Posterior cingulate gyrus (tissue), 11 donors: Measurements from ENCODE around the gene ROGDI.

Source experiments
- DNase-seq, 10 donors: peaks; one replicate each; pipeline versions ENCODE4 v3.0.0 to v3.0.0-alpha.2; 2020 to 2021; ENCODE audit warnings: mixed read lengths in 3 of 10
- intact Hi-C: fragments of 100-400 bp; cut with DNase I; formaldehyde crosslinking; loops from one replicate; pipeline ENCODE4 v1.15.1; 2023

Gene ROGDI, protein sequence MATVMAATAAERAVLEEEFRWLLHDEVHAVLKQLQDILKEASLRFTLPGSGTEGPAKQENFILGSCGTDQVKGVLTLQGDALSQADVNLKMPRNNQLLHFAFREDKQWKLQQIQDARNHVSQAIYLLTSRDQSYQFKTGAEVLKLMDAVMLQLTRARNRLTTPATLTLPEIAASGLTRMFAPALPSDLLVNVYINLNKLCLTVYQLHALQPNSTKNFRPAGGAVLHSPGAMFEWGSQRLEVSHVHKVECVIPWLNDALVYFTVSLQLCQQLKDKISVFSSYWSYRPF

DNA sequence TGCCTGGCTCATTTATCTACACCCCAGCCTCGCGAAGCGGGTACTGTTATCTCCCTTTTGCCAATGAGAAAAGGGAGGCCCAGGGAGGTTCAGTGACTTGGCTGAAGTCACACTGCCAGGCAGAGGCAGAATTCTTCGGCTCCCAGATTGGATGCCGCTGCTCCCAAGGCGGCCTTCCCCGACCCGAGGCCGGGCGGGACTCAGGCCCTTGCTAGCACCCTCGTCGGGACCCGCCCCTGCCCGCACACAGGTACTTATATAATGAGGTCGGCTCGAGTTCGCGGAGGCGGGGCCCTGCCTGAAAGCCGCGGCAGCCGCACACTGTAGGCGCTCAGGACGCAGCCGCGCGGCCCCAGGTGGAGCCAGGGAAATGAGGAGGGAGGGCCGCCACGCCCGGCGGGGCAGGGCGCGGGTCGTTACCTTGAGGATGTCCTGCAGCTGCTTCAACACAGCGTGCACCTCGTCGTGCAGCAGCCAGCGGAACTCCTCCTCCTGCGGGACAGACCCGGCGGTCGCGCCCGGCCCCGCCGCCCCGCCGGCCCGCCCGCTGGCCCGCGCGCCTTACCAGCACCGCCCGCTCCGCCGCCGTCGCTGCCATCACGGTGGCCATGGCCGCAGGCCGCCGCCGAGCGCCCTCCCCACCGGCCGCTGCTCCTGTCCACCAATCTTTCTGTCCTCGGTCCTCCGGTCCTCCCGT is at the start of gene ROGDI:
Gene ROGDI, minus strand, starts transcription at position 672 of the 697 bp plus-strand sequence. Its CDS starts 62 bp downstream, at position 610.
- peak; percentile 39 to 95 (median 73) for DNase-seq
- intact Hi-C loops = loop anchor here (1.0 to 5.0 kb wide), 4 partner anchors 45 to 155 kb away; partner anchors contain the start of genes ANKS3, DNAAF8, GLYR1 and NUDT16L1

DNA sequence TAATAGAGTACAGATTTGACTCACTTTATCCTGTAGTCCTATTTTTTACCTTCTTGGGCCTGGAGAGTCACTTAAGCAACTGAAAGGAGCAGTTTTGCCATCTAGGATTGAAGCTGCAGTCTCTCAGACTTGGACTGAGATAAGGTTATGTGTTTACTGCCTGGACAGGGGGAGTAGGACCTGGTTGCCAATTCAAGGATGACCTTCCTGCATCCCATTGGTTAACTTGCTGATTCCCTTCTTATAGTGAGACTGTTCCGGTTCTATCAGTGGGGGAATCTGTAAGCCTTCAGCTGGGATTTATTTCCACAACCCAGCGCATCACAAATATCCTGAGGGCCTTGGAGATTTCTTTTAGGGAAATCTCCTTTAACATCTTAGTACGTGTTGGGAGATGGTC is 47.8 kb upstream of the ROGDI start:
- DNase-seq = no peak
- intact Hi-C loops = no loop called here

DNA sequence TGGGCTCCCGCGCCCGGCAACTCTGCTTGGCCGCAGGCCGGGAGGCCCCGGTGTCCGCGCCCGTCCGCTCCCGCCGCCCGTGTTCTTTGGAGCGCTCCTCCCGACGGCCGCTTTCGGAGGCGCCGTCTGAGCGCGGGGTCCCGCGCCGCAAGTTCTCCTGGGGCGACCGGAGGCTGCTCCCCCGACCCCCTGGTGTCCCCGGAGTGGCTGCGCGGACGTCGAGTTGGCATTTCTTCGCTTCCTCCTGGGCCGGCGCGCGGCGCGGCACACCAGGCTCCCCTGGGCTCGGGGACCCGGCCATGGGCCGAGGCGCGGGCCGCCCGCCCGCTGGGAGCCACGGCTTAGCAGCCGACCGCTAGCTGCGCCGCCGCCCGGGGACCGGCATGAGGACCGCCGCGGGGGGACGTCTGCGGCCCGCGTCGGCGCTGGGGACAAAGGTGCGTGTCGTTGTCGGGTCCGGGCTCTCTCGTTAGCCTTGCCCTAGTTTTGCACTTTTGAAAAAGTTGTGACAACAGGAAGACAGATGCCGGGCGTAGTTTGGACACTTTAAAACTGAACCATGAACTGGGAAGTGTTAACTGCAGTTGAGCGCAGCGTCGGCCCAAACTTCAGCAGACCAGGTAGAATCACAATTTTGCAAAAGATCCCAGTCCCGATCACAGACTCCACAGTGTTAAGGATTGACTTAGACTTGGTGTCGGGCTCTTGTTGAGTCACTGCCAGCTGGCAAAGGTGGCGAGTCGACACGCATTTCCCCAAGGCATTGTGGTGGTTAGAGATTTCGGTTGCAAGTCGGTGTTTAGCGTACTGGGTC is 45.5 kb upstream of the ROGDI start:
- intact Hi-C loops = loop anchor here (2.0 to 10.0 kb wide), 5 partner anchors 45 to 187 kb away; partner anchors contain the start of genes NAGPA, NUDT16L1, ROGDI and SEC14L5
- peak in 2 of 10 donors; percentile 13 to 19 for DNase-seq

DNA sequence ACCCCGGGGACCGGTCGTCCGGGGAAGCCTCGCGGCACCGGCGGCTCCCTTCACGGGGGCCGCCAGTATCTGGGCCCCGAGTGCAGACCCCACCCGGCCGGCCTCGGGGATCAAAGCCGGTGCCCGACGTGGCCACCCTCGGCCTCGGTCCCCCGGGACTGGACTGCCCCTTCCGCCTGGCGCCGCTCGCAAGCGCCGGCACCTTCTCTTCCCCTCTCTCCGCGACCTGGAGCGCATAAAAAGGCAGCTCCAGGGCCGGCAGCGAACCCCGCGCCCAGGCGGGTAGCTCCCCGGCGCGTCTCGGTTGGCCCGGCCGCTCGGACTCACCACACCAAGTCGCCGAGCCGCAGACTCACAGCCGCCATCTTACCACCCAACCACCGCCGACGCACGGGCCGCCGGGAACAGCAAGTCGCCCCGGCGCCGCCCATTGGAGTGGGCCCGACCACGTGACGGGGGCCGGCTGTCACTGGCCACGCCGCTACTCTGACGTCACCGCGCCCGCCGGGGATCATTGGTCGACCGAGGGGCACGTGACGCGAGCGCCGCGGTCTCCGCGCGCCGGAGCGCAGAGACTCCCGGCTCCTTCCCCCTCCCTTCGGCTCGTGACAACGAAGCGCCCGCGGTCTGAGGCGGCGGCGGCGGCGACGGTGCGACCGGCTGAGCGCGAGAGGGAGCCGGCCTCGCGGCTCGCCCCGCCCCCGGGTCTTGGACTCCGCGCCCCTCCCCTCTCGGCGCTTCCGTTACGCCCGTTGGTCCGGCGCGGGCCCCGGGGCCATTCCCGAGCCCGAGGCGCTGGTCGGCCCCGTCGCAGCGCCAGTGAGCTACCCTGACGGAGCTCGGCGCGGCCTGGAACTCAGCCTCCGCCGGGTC is 44.7 kb upstream of the ROGDI start, which contains the start of the genes GLYR1 and UBN1:
Gene GLYR1, minus strand, starts transcription at position 388 of the 873 bp plus-strand sequence. Its CDS starts 23 bp downstream, at position 365.
Gene UBN1, plus strand, starts transcription at position 581 of the 873 bp plus-strand sequence. CDS start 5,437 bp downstream, outside the sequence.
- peak; percentile 98 to 100 (median 98) for DNase-seq
- intact Hi-C loops = loop anchor here (2.0 to 10.0 kb wide), 5 partner anchors 44 to 188 kb away; partner anchors contain the start of genes NAGPA, NUDT16L1, ROGDI and SEC14L5

DNA sequence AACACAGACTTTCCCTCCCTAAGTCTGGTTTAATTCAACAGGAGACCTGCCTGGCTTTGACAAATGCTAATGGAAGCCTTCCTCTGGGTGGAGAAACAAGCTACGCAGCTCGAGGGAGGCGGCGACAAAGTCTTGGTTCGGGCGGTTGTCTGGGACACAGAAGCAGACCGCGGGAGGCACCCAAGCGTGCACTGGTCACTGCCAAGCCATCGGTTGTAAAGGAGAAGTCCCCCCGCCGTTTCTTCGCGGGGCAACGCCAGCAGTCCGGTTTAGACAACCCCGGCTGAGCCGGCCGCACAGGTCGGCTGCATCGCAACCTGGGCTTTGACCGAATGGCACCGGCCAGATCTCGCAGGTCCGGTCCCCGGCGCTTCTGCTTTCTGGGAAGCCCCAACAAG is 44.1 kb upstream of the ROGDI start:
- intact Hi-C loops = loop anchor here (2.0 to 10.0 kb wide), 5 partner anchors 44 to 188 kb away; partner anchors contain the start of genes NAGPA, NUDT16L1, ROGDI and SEC14L5
- DNase-seq = peak; percentile 20 to 93 (median 55)

DNA sequence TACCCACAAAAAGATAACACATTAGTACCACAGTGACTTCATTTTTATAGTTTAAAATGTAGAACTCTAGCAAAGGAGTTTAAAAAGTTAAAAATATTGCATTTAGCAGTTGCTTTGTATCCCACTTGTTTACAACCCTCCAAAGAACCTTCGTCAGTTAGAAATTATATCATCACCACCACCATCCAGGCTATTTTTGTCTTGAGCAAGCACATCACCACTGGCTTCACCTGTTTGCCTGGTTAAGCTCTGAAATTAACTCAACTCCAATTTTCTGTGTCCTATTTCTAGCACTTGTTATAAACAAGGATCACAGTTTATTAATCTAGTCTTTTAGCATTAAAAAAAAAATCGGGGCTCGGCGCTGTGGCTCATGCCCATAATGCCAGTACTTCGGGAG is 38.6 kb upstream of the ROGDI start:
- no peak for DNase-seq
- intact Hi-C loops = loop anchor here (10.0 kb wide), 2 partner anchors 146 to 194 kb away; partner anchors contain the start of genes NAGPA and NUDT16L1

DNA sequence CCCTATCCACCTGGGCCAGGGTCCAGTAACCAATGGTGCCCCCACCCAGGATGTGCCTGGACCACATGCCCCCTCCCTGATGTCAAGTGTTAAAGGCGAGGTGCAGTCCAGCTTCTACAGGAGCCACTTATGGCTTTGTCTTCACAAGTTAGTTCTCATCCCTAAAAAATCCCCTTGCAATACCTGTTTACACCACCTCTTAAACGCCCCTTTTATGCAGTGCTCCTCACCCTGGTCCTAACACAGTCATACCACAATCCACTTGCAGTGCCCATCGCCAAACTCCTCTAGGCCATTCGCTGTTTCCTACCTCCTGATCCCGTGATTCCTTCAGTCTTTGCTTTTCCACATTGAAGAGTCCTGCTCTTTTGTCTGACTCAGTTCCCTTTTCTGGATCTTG is 37.5 kb upstream of the ROGDI start:
- intact Hi-C loops = loop anchor here (10.0 kb wide), 2 partner anchors 145 to 195 kb away; partner anchors contain the start of genes NAGPA and NUDT16L1
- no peak for DNase-seq

DNA sequence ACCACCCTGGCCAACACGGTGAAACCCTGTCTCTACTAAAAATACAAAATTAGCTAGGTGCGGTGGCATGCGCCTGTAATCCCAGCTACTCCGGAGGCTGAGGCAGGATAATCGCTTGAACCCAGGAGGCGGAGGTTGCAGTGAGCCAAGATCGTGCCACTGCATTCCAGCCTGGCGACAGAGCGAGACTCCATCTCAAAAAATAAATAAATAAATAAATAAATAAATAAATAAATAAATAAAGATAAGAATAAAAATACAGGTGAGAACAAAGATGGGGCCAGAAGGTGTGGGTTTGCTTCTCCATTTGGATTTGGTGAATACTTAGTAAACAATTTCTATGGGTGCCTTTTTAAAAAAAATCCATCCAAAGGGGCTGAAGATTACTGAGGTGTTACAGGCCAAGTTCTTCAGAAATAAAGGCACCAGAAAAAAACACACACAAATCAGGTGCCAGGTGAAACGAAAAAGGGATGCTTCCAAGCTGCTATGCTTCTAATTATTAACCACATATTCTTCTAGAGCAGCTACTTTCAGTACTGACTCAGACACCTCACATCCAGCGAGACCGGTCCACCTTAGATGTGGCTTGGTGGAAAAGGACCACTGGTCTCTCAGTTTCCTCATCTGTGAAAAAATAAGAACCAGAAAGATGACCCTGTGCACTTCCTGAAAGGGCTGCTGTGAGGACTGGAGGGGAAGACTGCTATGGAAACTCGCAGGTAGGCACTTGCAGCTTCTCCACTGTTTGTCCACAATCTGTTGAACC is 35.5 kb upstream of the ROGDI start:
- intact Hi-C loops = no loop called here
- DNase-seq = no peak

DNA sequence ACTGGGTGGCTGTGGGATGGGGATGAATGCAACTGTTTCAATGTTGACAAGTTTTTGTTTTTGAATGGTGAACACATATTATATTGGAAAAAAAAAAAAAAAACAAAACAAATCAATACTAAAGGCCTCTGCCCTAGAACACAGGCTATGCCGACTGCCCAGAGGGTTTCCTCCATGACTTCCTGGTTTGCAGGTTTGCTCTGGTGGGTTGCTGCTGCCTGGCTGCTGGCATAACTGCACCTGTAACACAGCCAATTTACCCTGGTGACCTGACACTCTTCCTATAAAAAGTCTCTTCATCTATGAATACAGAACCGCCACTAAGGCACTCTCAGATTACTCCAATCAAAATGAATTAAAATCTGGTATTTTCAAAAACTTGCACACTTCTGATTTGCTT is 34.3 kb upstream of the ROGDI start:
- no peak for DNase-seq
- intact Hi-C loops = no loop called here

DNA sequence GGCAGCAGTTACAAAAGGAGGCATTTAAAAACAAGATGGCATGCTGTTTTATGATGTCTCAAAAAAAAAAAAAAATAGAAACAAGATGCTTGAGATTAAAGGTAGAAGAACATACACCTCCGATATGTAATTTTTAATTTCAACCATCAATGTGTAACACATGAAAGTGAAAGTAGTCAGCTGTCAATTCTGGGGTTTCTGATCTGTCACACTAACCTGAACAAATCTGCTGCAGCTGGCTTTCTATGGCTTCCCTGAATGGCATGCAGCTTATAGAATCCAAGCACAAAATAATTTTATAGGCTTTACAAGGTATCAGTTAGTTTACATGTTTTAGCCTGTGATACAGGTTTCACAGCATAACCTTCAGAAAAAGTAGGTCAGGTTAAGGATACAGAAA is 31.2 kb upstream of the ROGDI start:
- intact Hi-C loops = no loop called here
- no peak for DNase-seq

DNA sequence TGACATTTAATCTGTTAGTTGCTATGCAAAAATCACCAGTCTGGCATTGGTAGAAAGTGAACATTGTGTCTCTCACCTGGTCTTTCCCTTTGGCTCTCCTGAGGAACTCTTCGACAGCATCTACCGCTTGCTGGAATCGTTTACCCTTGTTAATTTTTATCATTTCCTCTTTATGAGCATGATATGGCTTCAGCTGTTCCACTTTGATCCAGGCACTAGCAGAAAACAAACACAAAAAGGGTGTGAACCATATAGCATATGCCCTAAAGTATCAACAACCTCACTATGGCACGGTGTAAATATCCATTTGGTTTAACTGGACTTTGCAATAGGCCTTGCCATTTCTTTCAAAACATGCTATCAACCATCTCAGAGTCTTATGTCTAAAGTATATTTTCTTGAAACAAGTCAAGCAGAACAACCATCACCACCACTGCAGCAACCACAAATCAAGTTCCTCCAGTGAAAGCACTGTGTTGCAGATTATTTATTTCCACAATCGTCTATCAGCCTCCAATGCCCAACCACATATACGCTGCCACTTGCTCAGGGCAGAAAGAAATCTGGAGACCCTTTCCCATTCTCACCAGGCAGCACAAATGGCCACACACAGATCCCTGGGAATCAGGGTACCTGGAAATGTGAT is 30.4 kb upstream of the ROGDI start:
- DNase-seq = no peak
- intact Hi-C loops = no loop called here

DNA sequence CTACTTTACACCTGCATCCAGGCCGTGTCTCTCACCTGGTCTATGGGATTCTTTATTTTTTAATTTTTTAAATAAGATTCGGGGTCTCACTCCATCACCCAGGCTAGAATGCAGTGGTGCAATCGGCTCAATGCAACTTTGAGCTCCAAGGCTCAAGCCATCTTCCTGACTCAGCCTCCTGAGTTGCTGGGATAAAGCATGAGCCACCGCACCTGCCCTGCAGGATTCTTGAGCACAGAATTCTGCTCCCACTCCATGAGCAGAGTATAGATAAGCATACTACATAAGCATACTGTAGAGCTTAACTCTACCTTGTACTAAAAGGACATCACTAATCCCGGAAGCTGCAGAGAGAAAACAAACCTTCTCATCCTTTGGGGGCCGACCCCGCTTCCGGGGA is 29.2 kb upstream of the ROGDI start:
- no peak for DNase-seq
- intact Hi-C loops = no loop called here

DNA sequence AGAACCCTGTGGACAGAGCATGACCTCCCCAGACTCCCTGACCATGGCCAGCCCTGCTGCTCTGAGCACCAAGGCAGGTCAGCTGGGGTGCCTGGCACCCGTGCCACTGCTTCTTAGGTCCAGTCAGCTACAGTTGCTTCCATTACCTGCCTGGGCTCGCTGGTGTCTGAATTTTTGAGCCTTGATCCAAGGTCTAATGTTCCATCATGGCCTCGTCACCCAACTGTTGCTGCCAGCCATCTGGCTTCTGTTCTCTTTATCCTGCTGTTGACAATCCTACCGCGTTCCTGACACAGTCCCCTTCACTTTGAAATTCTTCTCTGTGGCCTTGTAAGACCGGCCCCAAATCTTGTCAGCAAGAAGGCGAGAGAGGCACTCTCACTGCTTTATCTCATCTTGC is 28.0 kb upstream of the ROGDI start:
- DNase-seq = no peak
- intact Hi-C loops = no loop called here

DNA sequence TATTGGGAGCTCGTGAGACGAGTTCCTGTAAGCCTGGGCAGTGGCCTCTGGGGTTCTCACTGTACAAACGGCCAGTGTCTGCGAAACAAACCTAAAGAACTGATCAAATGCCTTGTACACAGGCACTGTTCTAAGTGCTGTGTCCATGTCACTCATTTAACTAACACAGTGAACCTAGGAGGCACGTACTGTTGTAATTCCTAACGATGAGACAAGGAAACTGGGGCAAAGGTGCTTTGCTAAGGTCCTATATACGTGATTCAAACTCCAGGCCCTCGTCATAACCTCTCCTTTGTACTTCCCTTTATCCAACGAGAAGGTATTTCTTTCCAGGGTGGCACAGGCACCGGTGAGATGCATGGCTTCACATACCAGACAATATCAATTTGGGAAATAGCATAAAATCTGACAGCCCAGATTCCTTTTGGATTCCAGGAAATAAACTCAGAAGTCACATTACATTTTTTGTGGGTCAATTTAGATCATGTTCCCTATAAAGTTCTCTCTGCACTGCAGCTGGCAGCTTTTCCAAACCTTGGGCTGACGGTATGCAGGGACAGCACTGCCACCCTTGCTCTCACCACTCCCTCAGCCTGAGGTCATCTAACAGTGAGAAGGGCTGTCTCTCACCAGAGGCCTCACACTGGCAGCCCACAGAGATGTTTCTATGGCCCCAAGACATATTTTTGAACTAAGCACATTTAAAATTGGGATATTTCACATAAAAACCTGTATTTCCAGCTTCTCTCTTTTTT is 26.3 kb upstream of the ROGDI start:
- intact Hi-C loops = no loop called here
- DNase-seq = no peak

DNA sequence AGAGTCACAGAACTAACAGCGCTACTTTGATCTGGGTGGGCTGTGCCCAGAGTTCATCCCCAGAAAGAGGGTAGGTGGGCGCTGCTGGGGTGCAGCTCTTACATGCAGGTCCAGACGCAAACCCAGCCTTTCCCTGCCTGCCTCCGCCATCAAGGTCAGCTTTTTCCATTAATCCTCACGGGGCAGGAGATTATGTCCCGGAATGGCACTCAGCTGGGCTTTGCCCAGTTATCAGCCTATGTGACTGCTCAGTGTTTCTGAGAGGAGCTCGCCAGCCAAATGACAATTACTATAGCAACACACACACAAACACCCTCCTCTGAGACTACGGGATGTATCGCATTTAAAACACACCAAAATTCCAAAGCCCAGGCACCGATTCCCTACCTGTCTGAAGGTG is 24.5 kb upstream of the ROGDI start:
- intact Hi-C loops = no loop called here
- no peak for DNase-seq

DNA sequence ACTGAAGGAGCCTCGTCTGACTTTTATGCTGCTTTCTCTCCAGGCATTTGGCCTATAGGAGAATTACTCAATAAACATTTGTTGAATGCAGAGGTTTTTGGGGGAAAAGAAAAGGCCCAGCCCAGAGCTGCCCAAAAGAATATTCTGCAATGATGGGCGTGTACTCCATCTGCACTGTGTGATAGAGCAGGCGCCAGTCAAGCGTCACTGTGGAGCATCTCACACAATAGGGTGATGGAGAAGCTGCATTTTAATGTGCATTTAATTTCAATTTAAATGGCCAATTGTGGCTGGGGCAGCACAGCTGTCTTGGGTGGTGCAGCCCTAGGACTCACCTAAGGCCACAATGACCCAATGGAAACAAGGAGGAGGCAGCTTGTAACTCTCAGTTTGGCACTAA is 24.1 kb upstream of the ROGDI start:
- intact Hi-C loops = no loop called here
- DNase-seq = peak in 1 of 10 donors; percentile 21

DNA sequence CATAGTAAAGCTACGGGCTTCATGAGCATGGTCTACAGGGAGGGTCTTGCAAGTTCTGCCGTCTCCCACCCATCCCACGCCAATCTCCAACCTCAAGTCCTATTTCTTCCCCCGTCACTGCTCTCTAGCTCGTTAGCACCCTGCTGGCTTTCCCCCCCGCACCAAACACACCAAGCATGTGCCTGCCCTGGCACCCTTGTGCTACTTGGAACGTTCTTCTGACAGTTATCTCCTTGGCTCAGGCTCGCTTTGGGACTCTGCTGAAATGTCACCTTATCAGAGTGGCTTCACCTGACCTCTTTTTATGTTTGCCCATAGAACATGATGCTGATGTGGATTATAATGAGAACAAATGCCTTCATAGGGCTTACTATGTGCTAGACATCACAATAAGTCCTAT is 22.8 kb upstream of the ROGDI start:
- intact Hi-C loops = no loop called here
- no peak for DNase-seq
